HFF-Myc (cell line): Measurements from ENCODE around the gene UNC13C.

ENCODE experiments used
- DNase-seq: peaks from one replicate; pipeline ENCODE4 v3.0.0-alpha.2; 2011; ENCODE audit warnings: low read depth; ENCODE audit errors: extremely low read depth
- H3K4me3 ChIP-seq: replicated peaks from 2 replicates; pipeline ENCODE4 v1.5.1; 2011; ENCODE audit warnings: low read depth, mild to moderate bottlenecking, control low read depth, low read length
- TF ChIP-seq, protein P1 (sequence below): IDR thresholded peaks from 2 replicates; pipeline ENCODE4 v1.5.1; 2012; ENCODE audit warnings: mild to moderate bottlenecking, low read depth, low read length, control low read depth; ENCODE audit errors: missing control alignments

Gene UNC13C

DNA sequence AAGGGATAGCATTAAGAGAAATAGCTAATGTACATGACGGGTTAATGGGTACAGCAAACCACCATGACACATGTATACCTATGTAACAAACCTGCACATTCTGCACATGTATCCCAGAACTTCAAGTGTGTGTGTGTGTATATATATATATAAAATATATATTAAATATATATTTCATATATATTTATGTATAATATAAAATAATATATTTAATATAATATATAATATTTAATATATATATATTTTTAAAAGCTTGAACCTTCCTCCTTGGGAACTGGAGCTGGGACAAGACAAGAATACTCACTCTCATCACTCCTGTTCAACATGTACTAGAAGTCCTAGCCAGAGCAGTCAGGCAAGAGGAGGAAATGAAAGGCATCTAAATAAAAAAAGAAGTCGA is 149.3 kb downstream of the UNC13C start:
- no peak overlapping the region for H3K4me3 ChIP-seq
- TF ChIP-seq, protein P1, sequence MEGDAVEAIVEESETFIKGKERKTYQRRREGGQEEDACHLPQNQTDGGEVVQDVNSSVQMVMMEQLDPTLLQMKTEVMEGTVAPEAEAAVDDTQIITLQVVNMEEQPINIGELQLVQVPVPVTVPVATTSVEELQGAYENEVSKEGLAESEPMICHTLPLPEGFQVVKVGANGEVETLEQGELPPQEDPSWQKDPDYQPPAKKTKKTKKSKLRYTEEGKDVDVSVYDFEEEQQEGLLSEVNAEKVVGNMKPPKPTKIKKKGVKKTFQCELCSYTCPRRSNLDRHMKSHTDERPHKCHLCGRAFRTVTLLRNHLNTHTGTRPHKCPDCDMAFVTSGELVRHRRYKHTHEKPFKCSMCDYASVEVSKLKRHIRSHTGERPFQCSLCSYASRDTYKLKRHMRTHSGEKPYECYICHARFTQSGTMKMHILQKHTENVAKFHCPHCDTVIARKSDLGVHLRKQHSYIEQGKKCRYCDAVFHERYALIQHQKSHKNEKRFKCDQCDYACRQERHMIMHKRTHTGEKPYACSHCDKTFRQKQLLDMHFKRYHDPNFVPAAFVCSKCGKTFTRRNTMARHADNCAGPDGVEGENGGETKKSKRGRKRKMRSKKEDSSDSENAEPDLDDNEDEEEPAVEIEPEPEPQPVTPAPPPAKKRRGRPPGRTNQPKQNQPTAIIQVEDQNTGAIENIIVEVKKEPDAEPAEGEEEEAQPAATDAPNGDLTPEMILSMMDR: no peak
- no peak for DNase-seq

DNA sequence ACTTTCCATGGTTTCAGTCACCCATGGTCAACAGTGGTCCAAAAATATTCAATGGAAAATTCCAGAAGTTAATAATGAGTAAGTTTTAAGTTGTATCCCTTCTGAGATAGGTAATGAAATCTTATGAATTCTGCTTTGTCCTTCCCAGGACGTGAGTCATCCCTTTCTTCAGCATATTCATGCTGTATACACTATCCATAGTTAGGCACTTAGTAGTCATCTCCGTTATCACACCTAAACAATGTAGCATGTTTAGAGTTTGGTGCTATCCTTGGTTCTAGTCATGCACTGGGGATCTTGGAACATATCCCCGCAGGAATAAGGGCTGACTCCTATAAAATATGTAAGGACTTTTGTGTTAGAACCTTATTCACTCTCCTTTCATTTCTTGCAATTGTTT is 153.2 kb downstream of the UNC13C start:
- TF ChIP-seq, protein P1: no peak

DNA sequence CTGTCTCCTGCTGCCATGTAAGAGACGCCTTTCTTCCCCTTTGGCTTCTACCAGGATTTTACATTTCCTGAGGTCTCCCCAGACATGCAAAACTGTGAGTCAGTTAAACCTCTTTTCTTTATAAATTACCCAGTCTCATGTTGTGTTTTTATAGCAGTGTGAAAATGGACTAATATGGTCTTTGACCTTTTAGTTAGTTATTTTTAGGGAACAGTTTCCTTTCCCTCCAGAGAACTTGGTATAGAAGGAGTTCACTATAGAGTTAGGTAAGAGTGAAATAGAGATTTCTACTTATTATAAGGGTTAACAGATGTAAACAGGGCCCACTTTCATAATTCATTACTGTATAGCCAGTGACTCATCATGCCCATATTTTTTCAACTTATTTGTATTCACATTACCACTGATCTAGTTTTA is 170.9 kb downstream of the UNC13C start:
- DNase-seq: no peak
- TF ChIP-seq, protein P1: no peak
- H3K4me3 ChIP-seq: no peak overlapping the region

More for the DNA sequence above, 153.2 kb downstream of the UNC13C start:
- H3K4me3 ChIP-seq: no peak overlapping the region
- no peak for DNase-seq

DNA sequence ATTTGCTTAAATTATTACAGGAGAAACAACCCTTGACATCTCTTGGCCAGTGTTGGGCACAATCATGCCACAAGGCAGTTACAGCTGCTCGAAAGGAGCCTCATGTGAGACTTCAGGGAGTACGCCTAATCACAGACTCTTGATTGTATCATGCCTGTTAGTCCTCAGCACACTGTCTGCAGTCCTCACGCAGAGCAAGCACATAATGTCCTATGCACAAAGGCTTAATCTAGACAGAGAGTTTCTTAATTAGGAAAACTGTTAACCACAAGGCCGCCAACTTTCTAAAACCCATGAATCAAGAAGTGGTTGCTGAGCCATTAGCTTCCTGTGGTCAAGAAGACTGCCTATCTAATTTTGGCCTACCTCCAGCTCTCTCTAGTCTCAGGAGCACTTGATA is 172.0 kb downstream of the UNC13C start:
- no peak for DNase-seq
- no peak overlapping the region for H3K4me3 ChIP-seq
- TF ChIP-seq, protein P1: no peak

DNA sequence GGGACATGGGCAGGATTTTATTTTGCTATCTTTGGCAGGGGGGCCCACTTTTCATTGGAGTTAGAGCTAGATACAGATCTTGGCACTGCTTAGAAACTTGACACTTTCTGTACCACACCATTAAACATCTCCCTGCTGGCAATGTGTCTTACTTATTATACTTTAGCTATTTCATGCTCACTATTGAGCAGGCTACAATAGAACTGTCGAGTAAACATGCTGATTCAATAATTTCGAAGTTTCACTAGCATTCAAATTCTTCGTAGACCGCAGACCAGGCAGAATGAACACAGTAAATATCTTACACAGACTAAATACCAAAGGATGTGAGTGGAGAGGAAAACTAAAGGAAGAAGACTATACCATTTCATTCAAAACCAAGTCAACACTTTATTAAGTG is 180.8 kb downstream of the UNC13C start:
- H3K4me3 ChIP-seq: no peak overlapping the region
- TF ChIP-seq, protein P1: no peak
- no peak for DNase-seq

DNA sequence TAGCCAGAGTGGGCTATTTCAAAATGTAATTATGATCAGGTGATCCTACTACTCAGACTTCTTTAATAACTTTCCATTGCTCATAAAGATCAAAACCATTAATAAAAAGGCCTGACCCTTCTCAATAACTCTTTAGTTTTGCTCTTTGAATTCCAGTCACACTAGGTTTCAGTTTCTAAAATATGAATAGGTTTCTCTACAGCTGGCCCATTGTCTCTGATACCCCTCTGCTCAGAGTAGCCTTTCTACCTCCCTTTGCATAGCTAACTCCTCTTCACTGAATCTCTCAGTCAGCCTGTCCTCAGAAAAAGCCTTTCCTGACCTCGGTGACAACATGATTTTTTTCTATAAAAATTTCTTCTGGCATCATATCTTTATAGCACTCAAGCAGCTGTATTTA is 209.1 kb downstream of the UNC13C start:
- TF ChIP-seq, protein P1: no peak
- no peak overlapping the region for H3K4me3 ChIP-seq
- DNase-seq: no peak

DNA sequence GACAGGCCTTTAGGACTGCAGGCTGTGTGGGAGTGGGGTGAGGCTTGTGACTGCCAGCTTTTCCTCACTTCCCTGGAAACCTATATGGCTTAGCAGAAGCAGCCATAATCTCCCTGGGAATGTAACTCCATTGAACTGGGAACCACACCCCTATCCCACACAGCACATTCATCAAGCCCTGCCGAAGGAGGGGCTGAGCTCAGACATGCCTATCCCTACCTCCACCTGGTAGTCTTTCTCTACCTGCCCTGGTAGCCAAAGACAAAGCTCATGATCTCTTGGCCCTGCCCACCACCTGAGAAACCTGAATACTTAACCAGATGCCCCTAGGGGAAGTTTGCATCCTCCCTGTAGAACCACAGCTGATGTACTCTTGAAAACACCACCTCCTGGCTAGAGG is 219.8 kb downstream of the UNC13C start:
- TF ChIP-seq, protein P1: no peak
- DNase-seq: no peak
- H3K4me3 ChIP-seq: no peak overlapping the region
